GM12873 (cell line): ENCODE results near the gene DNAH8.

Source experiments
- CTCF ChIP-seq: IDR thresholded peaks from 2 replicates; pipeline ENCODE4 v1.5.1; 2012; ENCODE audit warnings: low read depth, mild to moderate bottlenecking, moderate library complexity, low read length, control low read depth; ENCODE audit not compliant: insufficient read depth; ENCODE audit errors: missing control alignments

Gene DNAH8

GRCh38 chr6:38909015-38909730, 194.1 kb downstream of the DNAH8 start:
- no peak for TF ChIP-seq CTCF

- no peak for TF ChIP-seq CTCF
These were observed 195.1 kb downstream of the DNAH8 start for GRCh38 chr6:38910207-38910606.

- no peak for TF ChIP-seq CTCF
These were observed 197.3 kb downstream of the DNAH8 start for GRCh38 chr6:38912378-38912777.

- no peak for TF ChIP-seq CTCF
These were observed 200.3 kb downstream of the DNAH8 start for GRCh38 chr6:38915205-38915925.

GRCh38 chr6:38924791-38925509, 209.8 kb downstream of the DNAH8 start:
- TF ChIP-seq CTCF = no peak

GRCh38 chr6:38929560-38929959, 214.4 kb downstream of the DNAH8 start:
- no peak for TF ChIP-seq CTCF

GRCh38 chr6:38933426-38933825, 218.3 kb downstream of the DNAH8 start:
- TF ChIP-seq CTCF = no peak
